K562 (cell line): ENCODE results near the gene RNASEH1. TPM values are rescaled to one million over a fixed set of nuclear protein-coding genes. Genes with fewer than 3 reads are reported as not detected.

Source experiments
- ATF7 ChIP-seq: fragments of 450-650 bp; IDR thresholded peaks from 2 replicates; pipeline ENCODE4 v1.7.1; 2014; ENCODE audit warnings: mild to moderate bottlenecking, moderate library complexity
- BRD4 ChIP-seq: fragments of 200-600 bp; sonication (generic); IDR thresholded peaks from 2 replicates; pipeline ENCODE4 v1.6.1; 2017; ENCODE audit warnings: inconsistent platforms
- CREB3L1 ChIP-seq: fragments of 450-650 bp; IDR thresholded peaks from 2 replicates; pipeline ENCODE4 v1.6.1; 2014; ENCODE audit warnings: low read depth, mild to moderate bottlenecking, moderate library complexity, borderline replicate concordance
- CREM ChIP-seq: IDR thresholded peaks from 2 replicates; pipeline ENCODE4 v1.6.1; 2014; ENCODE audit warnings: antibody characterized with exemption, low read depth
- DMBX1 ChIP-seq: fragments of 250-450 bp; sonication (Bioruptor Pico); IDR thresholded peaks from 2 replicates; pipeline ENCODE4 v1.8.0; 2022; ENCODE audit warnings: inconsistent platforms, mild to moderate bottlenecking, moderate library complexity, borderline replicate concordance
- ETV1 ChIP-seq: fragments of 450-650 bp; conservative IDR thresholded peaks from 2 replicates; pipeline ENCODE4 v1.6.1; 2016; ENCODE audit warnings: missing genetic modification characterization, control low read depth, low read depth, missing compliant biosample characterization
- ETV6 ChIP-seq, 3 experiments: fragments of 150-350 bp in 1 of 3; sonication (generic) in 1 of 3; formaldehyde crosslinking in 1 of 3; IDR thresholded peaks; 2 replicates each; pipeline versions ENCODE4 v1.6.1 to v1.8.0; 2014 to 2022; ENCODE audit warnings: borderline replicate concordance in 2 of 3, low read depth in 2 of 3, antibody characterized with exemption in 1 of 3, low read length in 1 of 3, mild to moderate bottlenecking in 1 of 3, missing genetic modification reagents in 1 of 3
- FOSL1 ChIP-seq: fragments of 200-800 bp; sonication (Bioruptor generic); conservative IDR thresholded peaks from 2 replicates; pipeline ENCODE4 v1.6.1; 2016; ENCODE audit warnings: missing genetic modification characterization, missing compliant biosample characterization
- MTA3 ChIP-seq: fragments of 450-650 bp; formaldehyde crosslinking; IDR thresholded peaks from 2 replicates; pipeline ENCODE4 v1.6.1; 2017; ENCODE audit warnings: mild to moderate bottlenecking, borderline replicate concordance
- NCOA6 ChIP-seq: fragments of 450-650 bp; IDR thresholded peaks from 2 replicates; pipeline ENCODE4 v1.6.1; 2017; ENCODE audit warnings: mild to moderate bottlenecking
- VEZF1 ChIP-seq: fragments of 200-800 bp; sonication (Bioruptor generic); IDR thresholded peaks from 2 replicates; pipeline ENCODE4 v1.6.1; 2017; ENCODE audit warnings: missing genetic modification characterization, missing compliant biosample characterization
- ZNF57 ChIP-seq: fragments of 450-650 bp; formaldehyde crosslinking; IDR thresholded peaks from 2 replicates; pipeline ENCODE4 v1.4.0; 2020; ENCODE audit warnings: mild to moderate bottlenecking, moderate library complexity
- polyA plus RNA-seq, 8 experiments: library from polyadenylated mRNA; depleted of rRNA in 4 of 8; stranded (reverse) in 5 of 8; unstranded in 3 of 8; fragments of >200 nt; fragmentation: Nextera tagmentation in 2 of 8; fragmentation: Illumina TruSeq in 1 of 8; extraction: Ambion mirVana in 2 of 8; extraction: Trizol in 1 of 8; gene quantifications; 2 replicates each; pipeline versions ENCODE4 v1.2.1 to v1.2.3, GENCODE V29; 2011 to 2014; ENCODE audit warnings: inconsistent platforms in 1 of 8, missing spikeins in 1 of 8
- total RNA-seq, 7 experiments: library from RNA; depleted of rRNA in 6 of 7; stranded (reverse); fragments of >200 nt in 6 of 7; fragmentation: Illumina TruSeq in 2 of 7; extraction: Trizol in 2 of 7; gene quantifications; 2 replicates each; pipeline versions ENCODE4 v1.2.1 to v1.2.3, GENCODE V29; 2011 to 2021; ENCODE audit warnings: low replicate concordance in 1 of 7
- TF ChIP-seq, protein P1 (sequence below): sonication (generic); formaldehyde crosslinking; IDR thresholded peaks from 2 replicates; pipeline ENCODE4 v1.8.0; 2022; ENCODE audit warnings: missing genetic modification reagents, mild to moderate bottlenecking, borderline replicate concordance
- TF ChIP-seq, protein P2 (sequence below): fragments of 250-450 bp; sonication (Bioruptor Pico); IDR thresholded peaks from 2 replicates; pipeline ENCODE4 v1.4.0; 2020; ENCODE audit warnings: mild to moderate bottlenecking, moderate library complexity
- TF ChIP-seq, protein P3 (sequence below): fragments of 250-450 bp; sonication (Bioruptor Pico); IDR thresholded peaks from 2 replicates; pipeline ENCODE4 v1.4.0; 2020; ENCODE audit warnings: borderline replicate concordance

The RNASEH1 gene
- total and polyA plus RNA-seq, 9 of the 15 experiments (the other 6 are each of a cell fraction or from before 2014, with no cell fraction given) = 25.7 to 47.5 (median 42.8) TPM

GRCh38 chr2:3558205-3559014 lies at the start of gene RNASEH1 (continued):
- TF ChIP-seq, protein P1, sequence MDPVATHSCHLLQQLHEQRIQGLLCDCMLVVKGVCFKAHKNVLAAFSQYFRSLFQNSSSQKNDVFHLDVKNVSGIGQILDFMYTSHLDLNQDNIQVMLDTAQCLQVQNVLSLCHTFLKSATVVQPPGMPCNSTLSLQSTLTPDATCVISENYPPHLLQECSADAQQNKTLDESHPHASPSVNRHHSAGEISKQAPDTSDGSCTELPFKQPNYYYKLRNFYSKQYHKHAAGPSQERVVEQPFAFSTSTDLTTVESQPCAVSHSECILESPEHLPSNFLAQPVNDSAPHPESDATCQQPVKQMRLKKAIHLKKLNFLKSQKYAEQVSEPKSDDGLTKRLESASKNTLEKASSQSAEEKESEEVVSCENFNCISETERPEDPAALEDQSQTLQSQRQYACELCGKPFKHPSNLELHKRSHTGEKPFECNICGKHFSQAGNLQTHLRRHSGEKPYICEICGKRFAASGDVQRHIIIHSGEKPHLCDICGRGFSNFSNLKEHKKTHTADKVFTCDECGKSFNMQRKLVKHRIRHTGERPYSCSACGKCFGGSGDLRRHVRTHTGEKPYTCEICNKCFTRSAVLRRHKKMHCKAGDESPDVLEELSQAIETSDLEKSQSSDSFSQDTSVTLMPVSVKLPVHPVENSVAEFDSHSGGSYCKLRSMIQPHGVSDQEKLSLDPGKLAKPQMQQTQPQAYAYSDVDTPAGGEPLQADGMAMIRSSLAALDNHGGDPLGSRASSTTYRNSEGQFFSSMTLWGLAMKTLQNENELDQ (CRISPR knock-in tag) = no peak
- TF ChIP-seq, protein P2, sequence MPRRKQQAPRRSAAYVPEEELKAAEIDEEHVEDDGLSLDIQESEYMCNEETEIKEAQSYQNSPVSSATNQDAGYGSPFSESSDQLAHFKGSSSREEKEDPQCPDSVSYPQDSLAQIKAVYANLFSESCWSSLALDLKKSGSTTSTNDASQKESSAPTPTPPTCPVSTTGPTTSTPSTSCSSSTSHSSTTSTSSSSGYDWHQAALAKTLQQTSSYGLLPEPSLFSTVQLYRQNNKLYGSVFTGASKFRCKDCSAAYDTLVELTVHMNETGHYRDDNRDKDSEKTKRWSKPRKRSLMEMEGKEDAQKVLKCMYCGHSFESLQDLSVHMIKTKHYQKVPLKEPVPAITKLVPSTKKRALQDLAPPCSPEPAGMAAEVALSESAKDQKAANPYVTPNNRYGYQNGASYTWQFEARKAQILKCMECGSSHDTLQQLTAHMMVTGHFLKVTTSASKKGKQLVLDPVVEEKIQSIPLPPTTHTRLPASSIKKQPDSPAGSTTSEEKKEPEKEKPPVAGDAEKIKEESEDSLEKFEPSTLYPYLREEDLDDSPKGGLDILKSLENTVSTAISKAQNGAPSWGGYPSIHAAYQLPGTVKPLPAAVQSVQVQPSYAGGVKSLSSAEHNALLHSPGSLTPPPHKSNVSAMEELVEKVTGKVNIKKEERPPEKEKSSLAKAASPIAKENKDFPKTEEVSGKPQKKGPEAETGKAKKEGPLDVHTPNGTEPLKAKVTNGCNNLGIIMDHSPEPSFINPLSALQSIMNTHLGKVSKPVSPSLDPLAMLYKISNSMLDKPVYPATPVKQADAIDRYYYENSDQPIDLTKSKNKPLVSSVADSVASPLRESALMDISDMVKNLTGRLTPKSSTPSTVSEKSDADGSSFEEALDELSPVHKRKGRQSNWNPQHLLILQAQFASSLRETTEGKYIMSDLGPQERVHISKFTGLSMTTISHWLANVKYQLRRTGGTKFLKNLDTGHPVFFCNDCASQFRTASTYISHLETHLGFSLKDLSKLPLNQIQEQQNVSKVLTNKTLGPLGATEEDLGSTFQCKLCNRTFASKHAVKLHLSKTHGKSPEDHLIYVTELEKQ (CRISPR knock-in tag) = no peak
- TF ChIP-seq ETV6 (IDR thresholded peaks at IDR 0.05; ENCODE audit: borderline replicate concordance in 1 of 2, low read depth in 2 of 2, low read length in 1 of 2) = no peak
- TF ChIP-seq ETV6 (CRISPR knock-in tag; IDR thresholded peaks at IDR 0.05; ENCODE audit: borderline replicate concordance) = no peak
- 0 out of 2 replicates have a peak, but pooled peaks have one; percentile 2 for TF ChIP-seq CREB3L1
- TF ChIP-seq FOSL1 (tag) = peak; percentile 38; the same call in 1 of the 2 replicates
- TF ChIP-seq ZNF57 (CRISPR knock-in tag) = no peak
- TF ChIP-seq VEZF1 (CRISPR knock-in tag) = peak; percentile 73
- TF ChIP-seq BRD4 = 0 out of 2 replicates have a peak, but pooled peaks have one; percentile 6
- peak; percentile 99 for TF ChIP-seq CREM
- TF ChIP-seq DMBX1 (CRISPR knock-in tag) = 0 out of 2 replicates have a peak, but pooled peaks have one; percentile 34
- TF ChIP-seq MTA3 = peak; percentile 37
- TF ChIP-seq, protein P3, sequence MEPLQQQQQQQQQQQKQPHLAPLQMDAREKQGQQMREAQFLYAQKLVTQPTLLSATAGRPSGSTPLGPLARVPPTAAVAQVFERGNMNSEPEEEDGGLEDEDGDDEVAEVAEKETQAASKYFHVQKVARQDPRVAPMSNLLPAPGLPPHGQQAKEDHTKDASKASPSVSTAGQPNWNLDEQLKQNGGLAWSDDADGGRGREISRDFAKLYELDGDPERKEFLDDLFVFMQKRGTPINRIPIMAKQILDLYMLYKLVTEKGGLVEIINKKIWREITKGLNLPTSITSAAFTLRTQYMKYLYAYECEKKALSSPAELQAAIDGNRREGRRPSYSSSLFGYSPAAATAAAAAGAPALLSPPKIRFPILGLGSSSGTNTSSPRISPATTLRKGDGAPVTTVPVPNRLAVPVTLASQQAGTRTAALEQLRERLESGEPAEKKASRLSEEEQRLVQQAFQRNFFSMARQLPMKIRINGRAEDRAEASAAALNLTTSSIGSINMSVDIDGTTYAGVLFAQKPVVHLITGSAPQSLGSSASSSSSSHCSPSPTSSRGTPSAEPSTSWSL (CRISPR knock-in tag) = no peak
- peak; percentile 57 for TF ChIP-seq ETV1 (tag)
- peak; percentile 91 for TF ChIP-seq ATF7
- TF ChIP-seq NCOA6 = no peak
